WTC11 (cell line): ENCODE measurements around the gene FBH1. TPM values are rescaled to one million over a fixed set of nuclear protein-coding genes. Genes with fewer than 3 reads are reported as not detected.
"Not testable (repeated sequence)": the region's sequence is repeated elsewhere in the genome, so short reads cannot be mapped to it uniquely, and the experiment has no call there.

Experiments used
- ATAC-seq: fragments of 200-7000 bp; cut with Tn5 transposase; 2 replicates; pipeline ENCODE4 v1.10.0; 2021; ENCODE audit warnings: mild to moderate bottlenecking, moderate library complexity
- CTCF ChIA-PET: fragments of 300-600 bp; sonication (Branson Sonifier 250); formaldehyde crosslinking; loops from one replicate; lab custom pipeline; 2021; ENCODE audit warnings: antibody characterized with exemption; lab: Charles Lee
- POLR2A ChIA-PET: fragments of 350-600 bp; sonication (Branson Sonifier 250); formaldehyde crosslinking; loops from one replicate; lab custom pipeline; 2021; ENCODE audit warnings: antibody characterized with exemption; lab: Charles Lee
- DNase-seq: peaks from one replicate; pipeline ENCODE4 v3.0.0; 2021; ENCODE audit warnings: low spot score
- H3K27ac Mint-ChIP-seq: 2 replicates; pipeline ENCODE4 v1.8.0; 2021; ENCODE audit warnings: mixed read lengths
- H3K27me3 Mint-ChIP-seq: 2 replicates; pipeline ENCODE4 v1.8.0; 2021; ENCODE audit warnings: low read depth, mild to moderate bottlenecking, moderate library complexity, mixed read lengths
- H3K36me3 Mint-ChIP-seq: 2 replicates; pipeline ENCODE4 v1.8.0; 2021; ENCODE audit warnings: mixed read lengths
- H3K4me1 Mint-ChIP-seq: 2 replicates; pipeline ENCODE4 v1.8.0; 2022; ENCODE audit warnings: mixed read lengths
- H3K4me3 Mint-ChIP-seq: 2 replicates; pipeline ENCODE4 v1.8.0; 2021; ENCODE audit warnings: mild to moderate bottlenecking, moderate library complexity, mixed read lengths
- H3K9me3 Mint-ChIP-seq: 2 replicates; pipeline ENCODE4 v1.8.0; 2021; ENCODE audit warnings: mixed read lengths
- JAZF1 ChIP-seq: fragments of 250-450 bp; sonication (Bioruptor Pico); IDR thresholded peaks from 2 replicates; pipeline ENCODE4 v1.9.0; 2021; ENCODE audit warnings: moderate library complexity, mild to moderate bottlenecking, inconsistent platforms
- NFE2L1 ChIP-seq: sonication (generic); formaldehyde crosslinking; IDR thresholded peaks from 2 replicates; pipeline ENCODE4 v1.8.1; 2023; ENCODE audit warnings: missing genetic modification reagents
- PRDM15 ChIP-seq: sonication (generic); formaldehyde crosslinking; IDR thresholded peaks from 2 replicates; pipeline ENCODE4 v1.8.0; 2022; ENCODE audit warnings: missing genetic modification reagents
- ZBTB43 ChIP-seq: sonication (generic); formaldehyde crosslinking; IDR thresholded peaks from 2 replicates; pipeline ENCODE4 v1.8.1; 2023; ENCODE audit warnings: mild to moderate bottlenecking, missing genetic modification reagents
- total RNA-seq: library from RNA; stranded (reverse); gene quantifications from 3 replicates; pipeline ENCODE4 v1.2.3, GENCODE V29; 2021

Gene FBH1
- total RNA-seq, 1 experiment from 2014 or later, result 66.8 TPM

GRCh38 chr10:5862360-5862961 lies 27.6 kb upstream of the FBH1 start (continued):
- no peak for TF ChIP-seq PRDM15
- TF ChIP-seq, all 79 proteins: peak for 0

- DNase-seq, H3K4me1 Mint-ChIP-seq, POLR2A ChIA-PET, H3K4me3 Mint-ChIP-seq, H3K27ac Mint-ChIP-seq, H3K27me3 Mint-ChIP-seq: not testable (repeated sequence)
- CTCF ChIA-PET, result interaction anchor here (4.2 kb wide), 1 partner anchor 10 kb away, joined by 14 read pairs; no protein-coding TSS in a partner anchor
- H3K9me3 Mint-ChIP-seq, result peaks cover 17% of the 10 kb centered on the region
- peaks cover 32% of the 10 kb centered on the region for H3K36me3 Mint-ChIP-seq
- ATAC-seq, result peak; percentile 52
Observed at GRCh38 chr10:5862981-5863685, 26.9 kb upstream of the FBH1 start.

GRCh38 chr10:5866451-5867081 lies 23.5 kb upstream of the FBH1 start:
- H3K27ac Mint-ChIP-seq, POLR2A ChIA-PET, H3K4me3 Mint-ChIP-seq, H3K27me3 Mint-ChIP-seq, DNase-seq, CTCF ChIA-PET, ATAC-seq, H3K4me1 Mint-ChIP-seq: not testable (repeated sequence)
- Mint-ChIP-seq H3K9me3 (peaks cover 28% of the 10 kb centered on the region), H3K36me3 (peaks cover 42% of the 10 kb centered on the region)

- H3K4me1 Mint-ChIP-seq, ATAC-seq, H3K27ac Mint-ChIP-seq, DNase-seq, CTCF ChIA-PET, H3K4me3 Mint-ChIP-seq, H3K27me3 Mint-ChIP-seq, POLR2A ChIA-PET: not testable (repeated sequence)
- Mint-ChIP-seq H3K36me3 (peaks cover 39% of the 10 kb centered on the region), H3K9me3 (peaks cover 28% of the 10 kb centered on the region)
Observed at GRCh38 chr10:5867091-5867615, 22.9 kb upstream of the FBH1 start.

- POLR2A ChIA-PET, H3K27me3 Mint-ChIP-seq, H3K27ac Mint-ChIP-seq, DNase-seq, ATAC-seq, H3K4me1 Mint-ChIP-seq, H3K4me3 Mint-ChIP-seq: not testable (repeated sequence)
- CTCF ChIA-PET, result interaction anchor here (2.5 kb wide), 1 partner anchor 10 kb away, joined by 8 read pairs; no protein-coding TSS in a partner anchor
- Mint-ChIP-seq H3K9me3 (peaks cover 22% of the 10 kb centered on the region), H3K36me3 (peaks cover 28% of the 10 kb centered on the region)
Observed at GRCh38 chr10:5868383-5868782, 21.7 kb upstream of the FBH1 start.

- ChIA-PET CTCF (interaction anchor here (1.2 to 2.5 kb wide), 2 partner anchors 11 to 14 kb away, joined by 3 to 8 read pairs; no protein-coding TSS in a partner anchor), POLR2A (interaction anchor here (1.3 kb wide), 1 partner anchor 12 kb away, joined by 3 read pairs; no protein-coding TSS in a partner anchor)
- DNase-seq (no peak), ATAC-seq (no peak)
- H3K9me3 Mint-ChIP-seq, result peaks cover 19% of the 10 kb centered on the region
- H3K4me1 Mint-ChIP-seq, result 0 out of 2 replicates have a peak, but pooled peaks cover 5% of the 10 kb centered on the region
- peaks cover 25% of the 10 kb centered on the region for H3K36me3 Mint-ChIP-seq
- TF ChIP-seq NFE2L1 (CRISPR knock-in tag) (no peak), JAZF1 (CRISPR knock-in tag) (no peak), ZBTB43 (CRISPR knock-in tag) (no peak)
- no peak overlapping the region for H3K27ac Mint-ChIP-seq
- H3K27me3 Mint-ChIP-seq, result no peaks in the 10 kb centered on the region
- H3K4me3 Mint-ChIP-seq, result no peak overlapping the region
Observed at GRCh38 chr10:5869156-5869555, 20.9 kb upstream of the FBH1 start.
